Measurements from ENCODE around the gene PGBD1.

PGBD1 gene

DNA sequence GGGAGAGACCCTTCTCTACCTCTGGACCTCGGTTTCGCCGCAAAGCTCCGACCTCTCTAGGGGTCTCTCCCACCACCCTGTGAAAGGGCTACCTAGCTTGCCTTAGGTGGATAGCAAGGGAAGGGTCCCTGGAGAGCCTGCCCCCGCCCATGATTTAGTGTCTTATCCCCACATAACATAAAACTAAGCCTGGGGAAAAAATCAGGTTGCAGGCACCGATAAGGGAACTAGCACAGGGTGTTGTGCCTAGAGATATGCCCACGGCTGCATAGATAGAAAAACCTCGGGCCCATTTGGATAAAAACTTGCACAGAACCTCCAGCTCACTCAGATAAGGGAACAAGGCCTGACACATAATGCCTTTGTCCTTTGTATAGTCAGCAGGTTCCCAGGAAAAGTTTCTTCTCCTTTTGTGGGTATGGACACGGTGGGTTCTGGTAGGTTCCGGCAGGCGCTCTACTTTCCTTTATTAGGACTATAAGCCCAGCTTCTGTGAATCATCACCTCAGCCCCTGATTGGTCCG lies 53.7 kb downstream of the PGBD1 start:
- DNase-seq (ENCODE audit: low read depth), result no peak

GRCh38 chr6:28335564-28336283 lies 54.4 kb downstream of the PGBD1 start, which contains the start of gene ZSCAN31:
TSS of gene ZSCAN31 (minus strand) at chr6:28336148. CDS start at chr6:28329683, 6,465 bp downstream.
- DNase-seq (ENCODE audit: low read depth), result peak; percentile 73

GRCh38 chr6:28336284-28337120 lies 55.1 kb downstream of the PGBD1 start:
- no peak for DNase-seq (ENCODE audit: low read depth)

GRCh38 chr6:28337121-28337520 lies 55.7 kb downstream of the PGBD1 start:
- no peak for DNase-seq (ENCODE audit: low read depth)

- DNase-seq (ENCODE audit: low read depth), result no peak
Measured at GRCh38 chr6:28340310-28341095, 59.1 kb downstream of the PGBD1 start.

DNA sequence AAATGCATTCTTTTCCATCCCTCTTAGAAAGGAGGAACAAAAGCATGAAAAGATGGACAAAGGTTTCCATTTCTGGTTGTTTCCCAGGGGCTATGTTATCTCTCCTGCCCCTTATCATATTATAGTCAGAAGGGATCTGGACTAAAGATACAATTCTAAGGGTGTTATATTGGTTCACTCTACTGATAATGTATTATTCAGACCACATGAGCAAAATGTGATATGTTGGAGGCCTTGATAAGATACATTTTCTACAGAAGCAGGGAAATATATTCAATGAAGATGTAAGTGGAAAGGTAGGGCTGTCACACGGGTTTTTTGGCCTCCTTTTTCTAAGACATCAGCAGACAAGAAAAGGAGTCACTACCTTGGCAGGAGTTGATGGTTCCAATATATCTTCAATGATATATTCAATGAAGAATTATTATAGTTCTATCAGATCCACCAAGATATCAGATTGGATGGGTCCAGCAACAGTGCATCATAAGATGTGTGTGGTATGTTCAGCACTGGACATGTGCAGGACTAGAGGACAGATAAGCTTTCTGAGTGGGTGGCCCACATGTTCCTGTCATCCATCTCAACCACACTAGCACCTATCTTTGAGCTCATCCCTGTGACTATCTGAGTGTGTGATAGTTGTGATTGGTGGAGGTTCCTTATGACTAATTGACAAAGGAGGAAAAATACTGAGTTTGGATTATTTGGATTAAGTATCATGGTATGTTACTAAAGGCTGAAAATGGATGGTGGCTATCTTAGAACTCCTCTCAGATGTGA lies 62.7 kb downstream of the PGBD1 start:
- DNase-seq (ENCODE audit: low read depth), result no peak

DNA sequence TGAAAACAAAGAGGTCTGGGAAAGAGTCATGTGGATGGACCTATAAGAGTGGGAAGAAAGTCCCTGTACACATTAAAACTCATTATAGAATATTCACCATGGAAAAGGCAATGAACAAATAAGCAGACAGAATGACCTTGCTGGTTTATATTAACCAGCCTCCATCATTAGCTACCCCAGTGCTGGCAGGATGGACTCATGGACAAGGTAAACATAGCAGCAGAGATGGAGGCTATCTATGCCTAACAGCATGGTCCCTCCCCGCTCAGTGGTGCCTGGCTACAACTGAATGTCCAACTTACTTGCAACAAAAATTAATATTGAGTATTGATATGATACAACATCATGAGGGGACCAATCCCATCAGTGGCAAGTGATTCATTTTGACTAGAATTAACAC lies 63.8 kb downstream of the PGBD1 start:
- DNase-seq (ENCODE audit: low read depth), result no peak

GRCh38 chr6:28347119-28347518 lies 65.7 kb downstream of the PGBD1 start:
- DNase-seq (ENCODE audit: low read depth), result no peak

DNA sequence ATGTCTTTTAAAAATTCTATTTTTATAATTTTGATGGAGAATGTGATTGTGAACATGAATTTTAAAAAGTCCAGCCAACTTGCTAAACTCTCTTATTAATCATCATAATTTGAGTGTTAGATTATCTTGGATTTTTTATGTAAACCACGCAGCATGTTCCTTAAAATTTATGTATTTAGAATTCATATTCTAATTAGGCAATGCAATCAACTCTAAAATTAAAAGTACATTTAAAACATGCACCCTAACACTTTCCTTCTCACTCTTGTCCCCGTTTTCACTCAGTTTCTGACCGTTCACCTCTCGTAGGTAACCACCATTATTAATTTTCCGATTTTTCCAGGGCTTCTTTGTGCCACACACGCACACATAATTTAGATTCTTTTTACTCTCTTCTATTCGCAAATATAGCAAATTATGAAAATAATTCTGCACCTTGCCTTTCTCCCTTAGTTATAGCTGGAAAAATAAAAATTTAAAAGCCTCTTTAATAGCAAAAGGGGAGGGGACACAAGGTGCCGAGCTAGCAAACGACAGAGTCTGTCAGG lies 68.0 kb downstream of the PGBD1 start:
- DNase-seq (ENCODE audit: low read depth), result no peak

- peak; percentile 66 for DNase-seq (ENCODE audit: low read depth)
Measured at GRCh38 chr6:28349892-28350737, 68.7 kb downstream of the PGBD1 start, which contains the start of gene ZKSCAN3. TSS of gene ZKSCAN3 (plus strand) at chr6:28349947. CDS start at chr6:28359587, 9,640 bp downstream.

- no peak for DNase-seq (ENCODE audit: low read depth)
Measured at GRCh38 chr6:28351087-28351486, 69.7 kb downstream of the PGBD1 start.

- DNase-seq (ENCODE audit: low read depth), result no peak
Measured at GRCh38 chr6:28351493-28351925, 70.1 kb downstream of the PGBD1 start.

Data from HS-27A (cell line).